A549 (cell line): ENCODE measurements around the gene HHLA2. TPM values are rescaled to one million over a fixed set of nuclear protein-coding genes. Genes with fewer than 3 reads are reported as not detected.

Source experiments
- ATAC-seq, 2 experiments: fragments of 200-7000 bp in 1 of 2; fragments of >200 bp in 1 of 2; cut with Nextera tagmentation in 1 of 2; cut with Tn5 transposase in 1 of 2; 3 replicates each; pipeline versions ENCODE4 v1.8.0 to v1.9.1; 2018 to 2020; ENCODE audit warnings: mild to moderate bottlenecking in 1 of 2, moderate library complexity in 1 of 2
- CTCF ChIA-PET: fragments of 300-600 bp; sonication (Branson Sonifier 250); formaldehyde crosslinking; extraction: SDS; loops from one replicate; lab custom pipeline; 2021; ENCODE audit warnings: antibody characterized with exemption, inconsistent platforms; lab: Yijun Ruan, JAX
- POLR2A ChIA-PET: fragments of 350-600 bp; formaldehyde crosslinking; extraction: SDS; loops from one replicate; lab custom pipeline; 2021; ENCODE audit warnings: antibody characterized with exemption, inconsistent platforms; lab: Yijun Ruan, JAX
- DNase-seq, 2 experiments: peaks; one replicate each; pipeline versions ENCODE4 v3.0.0 to v3.0.0-alpha.2; 2011 to 2016; ENCODE audit warnings: low read depth in 1 of 2, low spot score in 1 of 2
- FAIRE-seq: peaks from 2 replicates; lab custom pipeline; 2011; peaks lifted over from hg19 to GRCh38; lab: Jason Lieb, UNC
- H3K27ac ChIP-seq, 2 experiments: fragments of >200 bp; sonication (Bioruptor Twin); formaldehyde crosslinking; 3 replicates each; pipeline ENCODE4 v1.5.1; 2016 to 2017
- H3K4me1 ChIP-seq: fragments of >200 bp; sonication (Bioruptor Twin); formaldehyde crosslinking; 3 replicates; pipeline ENCODE4 v1.6.1; 2016
- H3K4me2 ChIP-seq: fragments of >200 bp; sonication (Bioruptor Twin); formaldehyde crosslinking; 3 replicates; pipeline ENCODE4 v1.6.1; 2016
- H3K4me3 ChIP-seq: fragments of >200 bp; sonication (Bioruptor Twin); formaldehyde crosslinking; 3 replicates; pipeline ENCODE4 v1.5.1; 2016
- H3K9me3 ChIP-seq: fragments of >200 bp; sonication (Bioruptor Twin); formaldehyde crosslinking; 3 replicates; pipeline ENCODE4 v1.6.1; 2016
- BHLHE40 ChIP-seq: IDR thresholded peaks from 2 replicates; pipeline ENCODE4 v1.6.1; 2012; ENCODE audit warnings: low read depth, low read length, inconsistent platforms
- CTCF ChIP-seq: fragments of >200 bp; sonication (Bioruptor Twin); formaldehyde crosslinking; IDR thresholded peaks from 3 replicates; pipeline ENCODE4 v1.5.1; 2016
- EHF ChIP-seq: fragments of 250-450 bp; sonication (Bioruptor Pico); IDR thresholded peaks from 2 replicates; pipeline ENCODE4 v1.5.0; 2020; ENCODE audit warnings: mild to moderate bottlenecking
- FOSB ChIP-seq: fragments of 250-450 bp; sonication (Bioruptor Pico); IDR thresholded peaks from 2 replicates; pipeline ENCODE4 v1.5.0; 2020; ENCODE audit warnings: mild to moderate bottlenecking, moderate library complexity
- FOSL2 ChIP-seq, 2 experiments: fragments of 450-650 bp in 1 of 2; fragments of >200 bp in 1 of 2; sonication (Bioruptor Twin) in 1 of 2; formaldehyde crosslinking; IDR thresholded peaks; 2 replicates each; pipeline versions ENCODE4 v1.5.0 to v1.6.1; 2016 to 2020; ENCODE audit warnings: mild to moderate bottlenecking in 1 of 2, moderate library complexity in 1 of 2
- HEYL ChIP-seq: fragments of 250-450 bp; sonication (Bioruptor Pico); IDR thresholded peaks from 2 replicates; pipeline ENCODE4 v1.8.0; 2021; ENCODE audit warnings: mild to moderate bottlenecking, moderate library complexity
- HOXB13 ChIP-seq: fragments of 250-450 bp; sonication (Bioruptor Pico); IDR thresholded peaks from 2 replicates; pipeline ENCODE4 v1.5.0; 2020; ENCODE audit warnings: low read depth, mild to moderate bottlenecking, moderate library complexity
- MAFK ChIP-seq: fragments of 450-650 bp; IDR thresholded peaks from 2 replicates; pipeline ENCODE4 v1.6.1; 2014; ENCODE audit not compliant: partially characterized antibody
- POLR2A ChIP-seq: IDR thresholded peaks from 2 replicates; pipeline ENCODE4 v1.6.1; 2012; ENCODE audit warnings: mild to moderate bottlenecking, low read length
- RAD21 ChIP-seq, 2 experiments: fragments of >200 bp in 1 of 2; sonication (Bioruptor Twin) in 1 of 2; formaldehyde crosslinking in 1 of 2; IDR thresholded peaks in 1 of 2; conservative IDR thresholded peaks in 1 of 2; 2 replicates in 1 of 2; 3 replicates in 1 of 2; pipeline ENCODE4 v1.6.1; 2012 to 2018; ENCODE audit warnings: inconsistent platforms in 1 of 2
- RFX5 ChIP-seq: fragments of 450-650 bp; IDR thresholded peaks from 2 replicates; pipeline ENCODE4 v1.7.1; 2014; ENCODE audit warnings: antibody characterized with exemption, mild to moderate bottlenecking, moderate library complexity
- ZFP36 ChIP-seq: fragments of 450-650 bp; IDR thresholded peaks from 2 replicates; pipeline ENCODE4 v1.6.1; 2014; ENCODE audit warnings: borderline replicate concordance; ENCODE audit not compliant: partially characterized antibody
- ZNF302 ChIP-seq: fragments of 250-450 bp; sonication (Bioruptor Pico); IDR thresholded peaks from 2 replicates; pipeline ENCODE4 v1.9.0; 2021; ENCODE audit warnings: inconsistent platforms, mild to moderate bottlenecking, moderate library complexity
- ZSCAN20 ChIP-seq: fragments of 250-450 bp; sonication (Bioruptor Pico); IDR thresholded peaks from 2 replicates; pipeline ENCODE4 v1.8.0; 2022; ENCODE audit warnings: mild to moderate bottlenecking, moderate library complexity
- WGBS: methylation state at CpG from one replicate; pipeline ENCODE4 v1.1.6; 2017; ENCODE audit errors: missing lambda C conversion rate; 5-methylcytosine and 5-hydroxymethylcytosine counted together
- polyA plus RNA-seq, 4 experiments: library from polyadenylated mRNA; depleted of rRNA in 3 of 4; stranded (reverse); fragments of >200 nt; fragmentation: RNase III in 1 of 4; extraction: RNeasy Plus Mini Kit Qiagen cat#74134 plus additional on column Dnase treatment in 1 of 4; gene quantifications; 2 replicates in 3 of 4; 3 replicates in 1 of 4; pipeline ENCODE4 v1.2.3, GENCODE V29; 2011 to 2017
- TF ChIP-seq, protein P1 (sequence below): fragments of 250-450 bp; sonication (Bioruptor Pico); IDR thresholded peaks from 2 replicates; pipeline ENCODE4 v1.5.0; 2021; ENCODE audit warnings: mild to moderate bottlenecking, moderate library complexity, borderline replicate concordance

The HHLA2 gene
- polyA plus RNA-seq, 2 of the 4 experiments (the other 2 are of a cell fraction) = 0.08 to 0.48 TPM

DNA sequence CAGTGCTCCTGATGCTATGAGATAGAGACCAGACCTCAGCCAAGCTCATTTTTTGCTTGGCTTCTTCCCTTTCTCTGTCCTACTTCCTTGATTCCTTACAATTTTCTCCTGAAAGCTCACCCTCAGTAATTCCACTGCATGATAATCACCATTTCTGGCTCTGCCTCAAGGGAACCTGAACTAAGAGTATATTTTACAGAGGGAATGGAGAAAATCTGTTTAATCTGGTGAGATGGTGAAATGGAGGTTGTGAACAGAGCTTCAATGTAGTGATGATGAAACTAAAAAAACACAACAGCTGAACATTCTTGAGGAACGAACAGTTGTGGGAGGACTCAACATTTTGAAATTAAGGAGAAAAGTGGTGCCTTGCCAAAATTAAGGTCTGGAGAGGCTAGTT is 16.3 kb downstream of the HHLA2 start:
- Histone ChIP-seq H3K4me1 (no peaks in the 10 kb centered on the region), H3K27ac (no peak overlapping the region), H3K4me3 (no peak overlapping the region), H3K9me3 (peaks cover 5% of the 10 kb centered on the region; the same call in 1 of the 3 replicates), H3K4me2 (no peak overlapping the region)
- WGBS = 30% methylated on average over 1 of the region's 1 CpG
- ATAC-seq (no peak), DNase-seq (no peak), FAIRE-seq (no peak)
- POLR2A ChIA-PET = no interaction called here
- CTCF ChIA-PET = interaction anchor here (1.2 kb wide), 1 partner anchor 14 kb away, joined by 3 read pairs; no protein-coding TSS in a partner anchor
- no peak for TF ChIP-seq ZFP36
- no peak for TF ChIP-seq CTCF

DNA sequence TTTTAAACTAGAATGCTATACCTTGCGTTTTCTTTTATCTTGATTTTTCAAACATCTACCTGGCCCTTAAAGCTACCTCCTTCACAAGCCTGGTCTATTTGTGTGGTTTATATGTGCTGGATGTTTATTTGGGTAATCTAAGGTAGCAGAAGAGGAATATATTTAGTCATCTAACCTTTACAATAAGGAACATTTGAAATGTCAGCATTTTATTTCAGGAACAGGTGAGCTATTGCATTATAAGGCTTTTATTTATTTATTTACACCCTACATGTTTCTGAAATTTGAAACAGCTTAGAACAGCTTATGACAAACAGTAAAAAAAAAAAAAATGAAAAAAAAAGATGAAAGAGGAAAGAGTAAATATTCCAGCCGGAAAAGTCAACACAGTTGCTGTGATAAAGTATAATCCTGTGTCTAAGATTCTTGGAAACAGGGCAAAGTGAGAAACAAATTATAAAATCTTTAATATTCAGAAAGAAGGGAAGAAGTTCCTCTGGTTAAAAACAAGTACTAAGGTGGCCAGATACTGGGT is 19.5 kb downstream of the HHLA2 start:
- no peak for ATAC-seq
- TF ChIP-seq FOSL2 (IDR thresholded peaks at IDR 0.05) (no peak), FOSL2 (CRISPR knock-in tag; IDR thresholded peaks at IDR 0.05) (no peak), ZSCAN20 (CRISPR knock-in tag) (no peak), EHF (no peak), MAFK (peak; percentile 79), HEYL (CRISPR knock-in tag) (no peak), FOSB (no peak)
- TF ChIP-seq, protein P1, sequence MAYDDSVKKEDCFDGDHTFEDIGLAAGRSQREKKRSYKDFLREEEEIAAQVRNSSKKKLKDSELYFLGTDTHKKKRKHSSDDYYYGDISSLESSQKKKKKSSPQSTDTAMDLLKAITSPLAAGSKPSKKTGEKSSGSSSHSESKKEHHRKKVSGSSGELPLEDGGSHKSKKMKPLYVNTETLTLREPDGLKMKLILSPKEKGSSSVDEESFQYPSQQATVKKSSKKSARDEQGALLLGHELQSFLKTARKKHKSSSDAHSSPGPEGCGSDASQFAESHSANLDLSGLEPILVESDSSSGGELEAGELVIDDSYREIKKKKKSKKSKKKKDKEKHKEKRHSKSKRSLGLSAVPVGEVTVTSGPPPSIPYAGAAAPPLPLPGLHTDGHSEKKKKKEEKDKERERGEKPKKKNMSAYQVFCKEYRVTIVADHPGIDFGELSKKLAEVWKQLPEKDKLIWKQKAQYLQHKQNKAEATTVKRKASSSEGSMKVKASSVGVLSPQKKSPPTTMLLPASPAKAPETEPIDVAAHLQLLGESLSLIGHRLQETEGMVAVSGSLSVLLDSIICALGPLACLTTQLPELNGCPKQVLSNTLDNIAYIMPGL (CRISPR knock-in tag) = no peak
- ChIA-PET POLR2A (no interaction called here), CTCF (interaction anchor here (0.9 to 1.4 kb wide), 2 partner anchors 22 to 388 kb away, joined by 3 to 4 read pairs; no protein-coding TSS in a partner anchor)
- Histone ChIP-seq H3K27ac (no peak overlapping the region), H3K4me1 (no peaks in the 10 kb centered on the region), H3K4me3 (no peak overlapping the region), H3K9me3 (no peaks in the 10 kb centered on the region), H3K4me2 (no peak overlapping the region)
- WGBS = 44% methylated on average over 2 of the region's 2 CpGs
- DNase-seq = no peak
- FAIRE-seq = no peak

DNA sequence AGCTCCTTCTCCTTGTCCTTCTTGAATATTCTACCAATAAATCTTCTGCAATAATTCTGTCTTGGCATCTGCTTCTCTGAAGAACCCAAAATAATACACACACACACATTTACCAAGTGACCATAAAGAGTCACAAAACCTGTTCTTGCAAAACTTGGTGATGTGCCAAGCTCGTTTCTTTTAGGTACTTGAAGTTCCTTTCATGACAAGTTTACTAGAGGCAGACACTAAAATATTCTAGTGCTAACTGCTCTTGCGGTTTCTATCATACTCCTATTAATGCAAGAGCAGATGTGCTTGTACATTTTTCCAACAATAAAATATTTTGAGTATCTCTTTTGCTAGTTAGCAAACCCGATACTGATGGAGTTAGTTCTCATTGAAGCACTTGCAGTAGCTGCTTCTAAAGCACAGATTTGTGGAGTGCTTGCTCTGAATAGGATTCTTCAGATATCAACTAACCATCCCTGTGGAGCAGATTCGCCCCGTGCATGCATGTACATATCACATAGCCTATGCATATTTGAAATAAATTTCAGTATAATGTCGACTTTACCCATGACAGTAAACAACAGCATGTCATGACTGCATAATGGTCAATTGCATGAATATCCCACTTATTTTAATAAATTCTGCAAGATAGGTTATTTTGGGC is 23.2 kb downstream of the HHLA2 start:
- DNase-seq (no peak), ATAC-seq (no peak), FAIRE-seq (no peak)
- Histone ChIP-seq H3K4me3 (no peak overlapping the region), H3K27ac (no peak overlapping the region), H3K4me2 (no peak overlapping the region), H3K4me1 (no peaks in the 10 kb centered on the region), H3K9me3 (no peaks in the 10 kb centered on the region)
- ChIA-PET CTCF (interaction anchor here (1.3 kb wide), 1 partner anchor 12 kb away, joined by 3 read pairs; no protein-coding TSS in a partner anchor), POLR2A (no interaction called here)
- 46% methylated on average over 6 of the region's 6 CpGs for WGBS
- no peak for TF ChIP-seq ZNF302
- no peak for TF ChIP-seq RFX5
- no peak for TF ChIP-seq POLR2A
- TF ChIP-seq RAD21 (conservative IDR thresholded peaks at IDR 0.05 in 1 of 2, IDR thresholded peaks at IDR 0.05 in 1 of 2) = no peak
- TF ChIP-seq HOXB13 (CRISPR knock-in tag) = no peak
- no peak for TF ChIP-seq BHLHE40
